ENCODE measurements around the gene C3orf49. TPM values are rescaled to one million over a fixed set of nuclear protein-coding genes. Genes with fewer than 3 reads are reported as not detected.

C3orf49 gene
- total RNA-seq, 1 experiment from 2014 or later, result not detected

- H3K4me1 ChIP-seq, result peaks cover 9% of the 10 kb centered on the region; the same call in 1 of the 2 replicates
- H3K36me3 ChIP-seq (ENCODE audit: control insufficient read depth, insufficient read depth, low read length), result no peaks in the 10 kb centered on the region
- H3K4me1 Mint-ChIP-seq (ENCODE audit: low read depth, unreplicated experiment), result no peaks in the 10 kb centered on the region
- H3K27ac Mint-ChIP-seq (ENCODE audit: unreplicated experiment), result no peak overlapping the region
- DNase-seq, result no peak
- ChIA-PET POLR2A (no interaction called here), CTCF (no interaction called here)
- peaks cover 3% of the 10 kb centered on the region for H3K27me3 Mint-ChIP-seq (ENCODE audit: insufficient read depth, unreplicated experiment)
- no peak overlapping the region for H3K4me3 Mint-ChIP-seq (ENCODE audit: unreplicated experiment)
- no peaks in the 10 kb centered on the region for H3K36me3 Mint-ChIP-seq (ENCODE audit: insufficient read depth, unreplicated experiment)
- BruUV-seq (replicated peaks), result no TSS peak
- no peaks in the 10 kb centered on the region for H3K27me3 ChIP-seq (replicated peaks; ENCODE audit: control insufficient read depth, insufficient read depth, low read length)
- H3K9me3 Mint-ChIP-seq (ENCODE audit: unreplicated experiment), result no peaks in the 10 kb centered on the region
- no peak for TF ChIP-seq CTCF (IDR thresholded peaks at IDR 0.05; ENCODE audit: insufficient read depth in 1 of 2, low read depth in 1 of 2, low read length in 1 of 2, severe bottlenecking in 1 of 2, unreplicated experiment in 1 of 2)
- intact Hi-C loops (cut with micrococcal nuclease; ENCODE audit: unreplicated experiment), result no loop called here
- no peaks in the 10 kb centered on the region for H3K9me3 ChIP-seq
- H3K4me3 ChIP-seq (ENCODE audit: low read depth, low read length), result no peak overlapping the region
Measured at GRCh38 chr3:63798949-63799348, 20.1 kb upstream of the C3orf49 start.

GRCh38 chr3:63800097-63800496 lies 19.0 kb upstream of the C3orf49 start:
- no peak overlapping the region for H3K27ac Mint-ChIP-seq (ENCODE audit: unreplicated experiment)
- no peak for DNase-seq
- no peaks in the 10 kb centered on the region for H3K36me3 Mint-ChIP-seq (ENCODE audit: insufficient read depth, unreplicated experiment)
- no peaks in the 10 kb centered on the region for H3K36me3 ChIP-seq (ENCODE audit: control insufficient read depth, insufficient read depth, low read length)
- no peak overlapping the region for H3K4me3 ChIP-seq (ENCODE audit: low read depth, low read length)
- H3K9me3 Mint-ChIP-seq (ENCODE audit: unreplicated experiment), result no peaks in the 10 kb centered on the region
- no peak overlapping the region for H3K4me3 Mint-ChIP-seq (ENCODE audit: unreplicated experiment)
- ChIA-PET POLR2A (no interaction called here), CTCF (no interaction called here)
- H3K27me3 ChIP-seq (replicated peaks; ENCODE audit: control insufficient read depth, insufficient read depth, low read length), result no peaks in the 10 kb centered on the region
- H3K9me3 ChIP-seq, result no peaks in the 10 kb centered on the region
- BruUV-seq (replicated peaks), result no TSS peak
- intact Hi-C loops (cut with micrococcal nuclease; ENCODE audit: unreplicated experiment), result no loop called here
- no peak for TF ChIP-seq CTCF (IDR thresholded peaks at IDR 0.05; ENCODE audit: insufficient read depth in 1 of 2, low read depth in 1 of 2, low read length in 1 of 2, severe bottlenecking in 1 of 2, unreplicated experiment in 1 of 2)
- no peaks in the 10 kb centered on the region for H3K4me1 Mint-ChIP-seq (ENCODE audit: low read depth, unreplicated experiment)
- H3K27me3 Mint-ChIP-seq (ENCODE audit: insufficient read depth, unreplicated experiment), result peaks cover 6% of the 10 kb centered on the region
- peaks cover 5% of the 10 kb centered on the region; the same call in 1 of the 2 replicates for H3K4me1 ChIP-seq

- Mint-ChIP-seq H3K27ac (ENCODE audit: unreplicated experiment) (no peak overlapping the region), H3K4me1 (ENCODE audit: low read depth, unreplicated experiment) (no peaks in the 10 kb centered on the region), H3K36me3 (ENCODE audit: insufficient read depth, unreplicated experiment) (no peaks in the 10 kb centered on the region), H3K4me3 (ENCODE audit: unreplicated experiment) (no peak overlapping the region), H3K27me3 (ENCODE audit: insufficient read depth, unreplicated experiment) (peaks cover 6% of the 10 kb centered on the region), H3K9me3 (ENCODE audit: unreplicated experiment) (no peaks in the 10 kb centered on the region)
- no peak for DNase-seq
- BruUV-seq (replicated peaks), result no TSS peak
- intact Hi-C loops (cut with micrococcal nuclease; ENCODE audit: unreplicated experiment), result no loop called here
- H3K4me3 ChIP-seq (ENCODE audit: low read depth, low read length), result no peak overlapping the region
- no peaks in the 10 kb centered on the region for H3K4me1 ChIP-seq
- H3K36me3 ChIP-seq (ENCODE audit: control insufficient read depth, insufficient read depth, low read length), result no peaks in the 10 kb centered on the region
- TF ChIP-seq CTCF (IDR thresholded peaks at IDR 0.05; ENCODE audit: insufficient read depth in 1 of 2, low read depth in 1 of 2, low read length in 1 of 2, severe bottlenecking in 1 of 2, unreplicated experiment in 1 of 2), result no peak
- ChIA-PET POLR2A (interaction anchor here (0.6 kb wide), 1 partner anchor 35 kb away, joined by 3 read pairs; no protein-coding TSS in a partner anchor), CTCF (no interaction called here)
- no peaks in the 10 kb centered on the region for H3K9me3 ChIP-seq
- no peaks in the 10 kb centered on the region for H3K27me3 ChIP-seq (replicated peaks; ENCODE audit: control insufficient read depth, insufficient read depth, low read length)
Measured at GRCh38 chr3:63803911-63804310, 15.2 kb upstream of the C3orf49 start.

Data from Caco-2 (cell line).